Measurements from ENCODE around the gene SLC12A4. TPM values are rescaled to one million over a fixed set of nuclear protein-coding genes. Genes with fewer than 3 reads are reported as not detected.

Gene SLC12A4
- total and polyA plus RNA-seq, 2 of the 13 experiments (the other 11 are each of a cell fraction or from before 2014, with no cell fraction given) = 65.1 to 84.3 TPM

- TF ChIP-seq XRCC5 (optimal IDR thresholded peaks at IDR 0.05; ENCODE audit: low read length) = no peak
- no peak for TF ChIP-seq EZH2 (conservative IDR thresholded peaks at IDR 0.05; ENCODE audit: low read depth, low read length)
- TF ChIP-seq ZNF577 (CRISPR knock-in tag; IDR thresholded peaks at IDR 0.05; ENCODE audit: borderline replicate concordance, low read depth) = no peak
- TF ChIP-seq BCL6 (CRISPR knock-in tag; IDR thresholded peaks at IDR 0.05) = no peak
- TF ChIP-seq, protein P1, sequence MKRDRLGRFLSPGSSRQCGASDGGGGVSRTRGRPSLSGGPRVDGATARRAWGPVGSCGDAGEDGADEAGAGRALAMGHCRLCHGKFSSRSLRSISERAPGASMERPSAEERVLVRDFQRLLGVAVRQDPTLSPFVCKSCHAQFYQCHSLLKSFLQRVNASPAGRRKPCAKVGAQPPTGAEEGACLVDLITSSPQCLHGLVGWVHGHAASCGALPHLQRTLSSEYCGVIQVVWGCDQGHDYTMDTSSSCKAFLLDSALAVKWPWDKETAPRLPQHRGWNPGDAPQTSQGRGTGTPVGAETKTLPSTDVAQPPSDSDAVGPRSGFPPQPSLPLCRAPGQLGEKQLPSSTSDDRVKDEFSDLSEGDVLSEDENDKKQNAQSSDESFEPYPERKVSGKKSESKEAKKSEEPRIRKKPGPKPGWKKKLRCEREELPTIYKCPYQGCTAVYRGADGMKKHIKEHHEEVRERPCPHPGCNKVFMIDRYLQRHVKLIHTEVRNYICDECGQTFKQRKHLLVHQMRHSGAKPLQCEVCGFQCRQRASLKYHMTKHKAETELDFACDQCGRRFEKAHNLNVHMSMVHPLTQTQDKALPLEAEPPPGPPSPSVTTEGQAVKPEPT (CRISPR knock-in tag; IDR thresholded peaks at IDR 0.05; ENCODE audit: low read depth) = no peak
- TF ChIP-seq, protein P2, sequence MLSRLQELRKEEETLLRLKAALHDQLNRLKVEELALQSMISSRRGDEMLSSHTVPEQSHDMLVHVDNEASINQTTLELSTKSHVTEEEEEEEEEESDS (CRISPR knock-in tag; IDR thresholded peaks at IDR 0.05; ENCODE audit: borderline replicate concordance) = no peak
- TF ChIP-seq ZNF264 (CRISPR knock-in tag; IDR thresholded peaks at IDR 0.05) = no peak; the same call in 1 of the 2 replicates
- no peak for TF ChIP-seq SSRP1 (CRISPR knock-in tag; IDR thresholded peaks at IDR 0.05)
- no peak for TF ChIP-seq ZEB1 (IDR thresholded peaks at IDR 0.05; ENCODE audit: insufficient replicate concordance, low read depth)
- no peak for TF ChIP-seq ZNF850 (CRISPR knock-in tag; conservative IDR thresholded peaks at IDR 0.05)
- TF ChIP-seq REXO4 (CRISPR knock-in tag; IDR thresholded peaks at IDR 0.05; ENCODE audit: borderline replicate concordance) = no peak
- TF ChIP-seq SAFB2 (CRISPR knock-in tag; IDR thresholded peaks at IDR 0.05; ENCODE audit: borderline replicate concordance, low read depth) = no peak; the same call in 1 of the 2 replicates
- TF ChIP-seq KLF12 (CRISPR knock-in tag; IDR thresholded peaks at IDR 0.05; ENCODE audit: borderline replicate concordance) = no peak
- TF ChIP-seq PTBP1 (IDR thresholded peaks at IDR 0.05; ENCODE audit: low read depth, low read length, poor library complexity, severe bottlenecking) = no peak
- peak; percentile 56; the same call in 1 of the 2 replicates for TF ChIP-seq BORCS8-MEF2B (CRISPR knock-in tag; IDR thresholded peaks at IDR 0.05)
- TF ChIP-seq ZNF292 (CRISPR knock-in tag; IDR thresholded peaks at IDR 0.05; ENCODE audit: borderline replicate concordance, low read depth) = no peak
- no peak for TF ChIP-seq MATR3 (CRISPR knock-in tag; IDR thresholded peaks at IDR 0.05)
- TF ChIP-seq MAF1 (CRISPR knock-in tag; IDR thresholded peaks at IDR 0.05; ENCODE audit: borderline replicate concordance) = no peak
- TF ChIP-seq, protein P3, sequence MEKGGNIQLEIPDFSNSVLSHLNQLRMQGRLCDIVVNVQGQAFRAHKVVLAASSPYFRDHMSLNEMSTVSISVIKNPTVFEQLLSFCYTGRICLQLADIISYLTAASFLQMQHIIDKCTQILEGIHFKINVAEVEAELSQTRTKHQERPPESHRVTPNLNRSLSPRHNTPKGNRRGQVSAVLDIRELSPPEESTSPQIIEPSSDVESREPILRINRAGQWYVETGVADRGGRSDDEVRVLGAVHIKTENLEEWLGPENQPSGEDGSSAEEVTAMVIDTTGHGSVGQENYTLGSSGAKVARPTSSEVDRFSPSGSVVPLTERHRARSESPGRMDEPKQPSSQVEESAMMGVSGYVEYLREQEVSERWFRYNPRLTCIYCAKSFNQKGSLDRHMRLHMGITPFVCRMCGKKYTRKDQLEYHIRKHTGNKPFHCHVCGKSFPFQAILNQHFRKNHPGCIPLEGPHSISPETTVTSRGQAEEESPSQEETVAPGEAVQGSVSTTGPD (CRISPR knock-in tag; IDR thresholded peaks at IDR 0.05) = no peak
- TF ChIP-seq, protein P4, sequence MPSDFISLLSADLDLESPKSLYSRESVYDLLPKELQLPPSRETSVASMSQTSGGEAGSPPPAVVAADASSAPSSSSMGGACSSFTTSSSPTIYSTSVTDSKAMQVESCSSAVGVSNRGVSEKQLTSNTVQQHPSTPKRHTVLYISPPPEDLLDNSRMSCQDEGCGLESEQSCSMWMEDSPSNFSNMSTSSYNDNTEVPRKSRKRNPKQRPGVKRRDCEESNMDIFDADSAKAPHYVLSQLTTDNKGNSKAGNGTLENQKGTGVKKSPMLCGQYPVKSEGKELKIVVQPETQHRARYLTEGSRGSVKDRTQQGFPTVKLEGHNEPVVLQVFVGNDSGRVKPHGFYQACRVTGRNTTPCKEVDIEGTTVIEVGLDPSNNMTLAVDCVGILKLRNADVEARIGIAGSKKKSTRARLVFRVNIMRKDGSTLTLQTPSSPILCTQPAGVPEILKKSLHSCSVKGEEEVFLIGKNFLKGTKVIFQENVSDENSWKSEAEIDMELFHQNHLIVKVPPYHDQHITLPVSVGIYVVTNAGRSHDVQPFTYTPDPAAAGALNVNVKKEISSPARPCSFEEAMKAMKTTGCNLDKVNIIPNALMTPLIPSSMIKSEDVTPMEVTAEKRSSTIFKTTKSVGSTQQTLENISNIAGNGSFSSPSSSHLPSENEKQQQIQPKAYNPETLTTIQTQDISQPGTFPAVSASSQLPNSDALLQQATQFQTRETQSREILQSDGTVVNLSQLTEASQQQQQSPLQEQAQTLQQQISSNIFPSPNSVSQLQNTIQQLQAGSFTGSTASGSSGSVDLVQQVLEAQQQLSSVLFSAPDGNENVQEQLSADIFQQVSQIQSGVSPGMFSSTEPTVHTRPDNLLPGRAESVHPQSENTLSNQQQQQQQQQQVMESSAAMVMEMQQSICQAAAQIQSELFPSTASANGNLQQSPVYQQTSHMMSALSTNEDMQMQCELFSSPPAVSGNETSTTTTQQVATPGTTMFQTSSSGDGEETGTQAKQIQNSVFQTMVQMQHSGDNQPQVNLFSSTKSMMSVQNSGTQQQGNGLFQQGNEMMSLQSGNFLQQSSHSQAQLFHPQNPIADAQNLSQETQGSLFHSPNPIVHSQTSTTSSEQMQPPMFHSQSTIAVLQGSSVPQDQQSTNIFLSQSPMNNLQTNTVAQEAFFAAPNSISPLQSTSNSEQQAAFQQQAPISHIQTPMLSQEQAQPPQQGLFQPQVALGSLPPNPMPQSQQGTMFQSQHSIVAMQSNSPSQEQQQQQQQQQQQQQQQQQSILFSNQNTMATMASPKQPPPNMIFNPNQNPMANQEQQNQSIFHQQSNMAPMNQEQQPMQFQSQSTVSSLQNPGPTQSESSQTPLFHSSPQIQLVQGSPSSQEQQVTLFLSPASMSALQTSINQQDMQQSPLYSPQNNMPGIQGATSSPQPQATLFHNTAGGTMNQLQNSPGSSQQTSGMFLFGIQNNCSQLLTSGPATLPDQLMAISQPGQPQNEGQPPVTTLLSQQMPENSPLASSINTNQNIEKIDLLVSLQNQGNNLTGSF (CRISPR knock-in tag; IDR thresholded peaks at IDR 0.05) = no peak
- TF ChIP-seq ZFP36L2 (CRISPR knock-in tag; IDR thresholded peaks at IDR 0.05) = no peak
- TF ChIP-seq ZMYM2 (CRISPR knock-in tag; IDR thresholded peaks at IDR 0.05) = no peak
These were observed 1.0 kb upstream of the SLC12A4 start (continued) for GRCh38 chr16:67969254-67970039.
